CD4-positive, alpha-beta T cell treated with Interleukin-4 for 4 hours (primary cell): Measurements from ENCODE around the gene CFD.
"Not testable (repeated sequence)": the region's sequence is repeated elsewhere in the genome, so short reads cannot be mapped to it uniquely, and the experiment has no call there.

Experiments
- DNase-seq: peaks from one replicate; pipeline ENCODE4 v3.0.0-alpha.2; 2020

The CFD gene

DNA sequence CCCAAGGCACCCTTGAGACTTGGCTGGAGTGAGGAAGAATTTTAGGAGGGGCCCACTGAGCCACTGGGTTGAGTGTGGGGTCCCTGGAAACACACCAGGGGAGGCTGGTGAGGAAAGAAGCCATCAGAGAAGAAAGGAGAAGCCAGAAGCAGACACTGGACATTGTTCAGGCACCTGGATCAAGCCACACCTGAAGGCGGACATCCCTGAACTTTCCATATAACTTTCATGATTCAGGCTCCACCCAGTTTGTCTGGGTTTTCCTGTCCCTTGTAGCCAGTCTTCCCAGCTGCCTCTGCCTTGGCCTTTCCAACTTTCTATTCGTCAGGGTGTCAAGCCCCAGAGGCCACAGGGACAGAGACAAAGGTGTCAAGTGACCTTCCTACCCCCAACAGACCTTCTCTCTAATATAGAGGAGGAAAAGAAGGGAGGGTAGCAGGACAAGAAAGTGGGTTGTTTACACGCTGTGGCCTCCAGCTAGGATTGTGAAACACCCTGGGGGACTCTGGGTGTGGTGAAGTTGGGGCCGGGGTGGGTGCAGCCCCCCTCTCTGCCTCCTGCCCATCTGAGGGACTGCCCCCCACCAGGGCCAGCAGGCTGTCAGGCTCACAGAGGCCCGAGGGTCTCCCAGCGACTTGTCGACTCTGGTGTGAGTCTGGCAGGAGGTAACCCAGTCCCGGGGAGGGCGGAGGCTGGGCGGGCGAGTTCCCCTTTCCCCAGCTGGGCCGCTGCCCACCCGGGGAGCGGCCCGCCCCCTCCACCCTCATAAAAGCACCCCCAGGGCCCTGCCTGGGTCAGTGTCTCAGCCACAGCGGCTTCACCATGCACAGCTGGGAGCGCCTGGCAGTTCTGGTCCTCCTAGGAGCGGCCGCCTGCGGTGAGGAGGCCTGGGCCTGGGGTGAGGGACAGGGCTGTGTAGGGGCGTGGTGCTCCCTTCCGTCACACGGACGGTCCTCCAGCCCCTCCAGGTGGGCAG is at the start of gene CFD:
TSS of gene CFD (plus strand) at position 797 of the 976 bp plus-strand sequence. CDS start at position 823, 26 bp downstream.
- no peak for DNase-seq

DNA sequence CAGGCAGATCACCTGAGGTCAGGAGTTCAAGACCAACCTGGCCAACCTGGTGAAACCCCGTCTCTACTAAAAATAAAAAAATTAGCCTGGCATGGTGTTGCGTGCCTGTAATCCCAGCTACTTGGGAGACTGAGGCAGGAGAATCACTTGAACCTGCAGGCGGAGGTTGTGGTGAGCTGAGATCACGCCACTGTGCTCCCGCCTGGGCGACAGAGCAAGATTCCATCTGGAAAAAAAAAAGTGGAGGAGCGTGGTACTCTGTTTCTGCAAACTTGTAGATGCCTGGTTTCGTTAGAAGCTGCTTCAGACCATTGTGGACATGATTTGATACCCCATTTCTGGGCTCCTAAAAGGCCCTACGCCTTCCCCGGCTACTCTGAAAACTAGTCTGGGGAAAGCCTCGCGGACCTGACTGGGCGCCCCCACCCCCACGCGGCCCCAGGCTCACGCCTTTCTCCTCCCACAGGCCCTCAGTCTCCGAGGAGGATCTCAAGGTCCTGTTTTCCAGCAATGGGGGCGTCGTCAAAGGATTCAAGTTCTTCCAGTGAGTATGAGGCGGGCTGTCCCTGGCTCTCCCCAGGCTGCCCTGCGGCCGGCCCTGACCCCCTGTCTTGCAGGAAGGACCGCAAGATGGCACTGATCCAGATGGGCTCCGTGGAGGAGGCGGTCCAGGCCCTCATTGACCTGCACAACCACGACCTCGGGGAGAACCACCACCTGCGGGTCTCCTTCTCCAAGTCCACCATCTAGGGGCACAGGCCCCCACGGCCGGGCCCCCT is 49.2 kb upstream of the CFD start:
- DNase-seq: no peak

DNA sequence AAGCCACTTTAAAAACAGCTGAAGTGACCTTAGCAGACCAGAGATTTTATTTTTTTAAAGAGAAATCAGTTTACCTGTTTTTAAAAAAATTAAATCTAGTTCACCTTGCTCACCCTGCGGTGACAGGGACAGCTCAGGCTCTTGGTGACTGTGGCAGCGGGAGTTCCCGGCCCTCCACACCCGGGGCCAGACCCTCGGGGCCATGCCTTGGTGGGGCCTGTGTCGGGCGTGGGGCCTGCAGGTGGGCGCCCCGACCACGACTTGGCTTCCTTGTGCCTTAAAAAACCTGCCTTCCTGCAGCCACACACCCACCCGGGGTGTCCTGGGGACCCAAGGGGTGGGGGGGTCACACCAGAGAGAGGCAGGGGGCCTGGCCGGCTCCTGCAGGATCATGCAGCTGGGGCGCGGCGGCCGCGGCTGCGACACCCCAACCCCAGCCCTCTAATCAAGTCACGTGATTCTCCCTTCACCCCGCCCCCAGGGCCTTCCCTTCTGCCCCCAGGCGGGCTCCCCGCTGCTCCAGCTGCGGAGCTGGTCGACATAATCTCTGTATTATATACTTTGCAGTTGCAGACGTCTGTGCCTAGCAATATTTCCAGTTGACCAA is 48.5 kb upstream of the CFD start:
- DNase-seq: no peak

DNA sequence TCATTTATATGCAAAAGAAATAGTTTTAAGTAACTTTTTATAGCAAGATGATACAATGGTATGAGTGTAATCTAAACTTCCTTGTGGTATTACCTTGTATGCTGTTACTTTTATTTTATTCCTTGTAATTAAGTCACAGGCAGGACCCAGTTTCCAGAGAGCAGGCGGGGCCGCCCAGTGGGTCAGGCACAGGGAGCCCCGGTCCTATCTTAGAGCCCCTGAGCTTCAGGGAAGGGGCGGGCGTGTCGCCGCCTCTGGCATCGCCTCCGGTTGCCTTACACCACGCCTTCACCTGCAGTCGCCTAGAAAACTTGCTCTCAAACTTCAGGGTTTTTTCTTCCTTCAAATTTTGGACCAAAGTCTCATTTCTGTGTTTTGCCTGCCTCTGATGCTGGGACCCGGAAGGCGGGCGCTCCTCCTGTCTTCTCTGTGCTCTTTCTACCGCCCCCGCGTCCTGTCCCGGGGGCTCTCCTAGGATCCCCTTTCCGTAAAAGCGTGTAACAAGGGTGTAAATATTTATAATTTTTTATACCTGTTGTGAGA is 47.9 kb upstream of the CFD start:
- DNase-seq: no peak

DNA sequence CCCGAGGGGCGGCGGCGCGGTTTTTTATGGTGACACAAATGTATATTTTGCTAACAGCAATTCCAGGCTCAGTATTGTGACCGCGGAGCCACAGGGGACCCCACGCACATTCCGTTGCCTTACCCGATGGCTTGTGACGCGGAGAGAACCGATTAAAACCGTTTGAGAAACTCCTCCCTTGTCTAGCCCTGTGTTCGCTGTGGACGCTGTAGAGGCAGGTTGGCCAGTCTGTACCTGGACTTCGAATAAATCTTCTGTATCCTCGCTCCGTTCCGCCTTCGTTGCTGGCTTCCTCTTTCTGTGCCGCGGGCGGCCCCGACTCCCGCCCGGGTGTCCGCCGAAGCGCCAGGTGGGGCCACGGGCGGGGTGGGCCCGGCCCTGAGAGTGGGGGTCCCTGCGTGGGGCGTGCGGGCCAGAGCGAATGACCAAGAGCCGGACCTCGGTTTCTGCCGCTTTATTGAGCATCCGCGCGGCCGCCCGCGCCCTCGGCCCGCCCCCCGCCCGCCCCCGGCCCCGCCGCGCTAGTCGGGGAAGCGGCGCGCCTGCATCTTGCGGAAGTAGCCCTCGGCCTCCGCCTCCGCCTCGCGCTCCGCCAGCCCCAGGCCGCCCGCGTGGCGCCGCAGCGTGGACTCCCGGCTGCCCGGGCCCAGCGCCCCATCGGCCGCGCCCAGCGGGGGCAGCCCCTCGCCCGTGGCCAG is 47.3 kb upstream of the CFD start:
- DNase-seq: no peak

DNA sequence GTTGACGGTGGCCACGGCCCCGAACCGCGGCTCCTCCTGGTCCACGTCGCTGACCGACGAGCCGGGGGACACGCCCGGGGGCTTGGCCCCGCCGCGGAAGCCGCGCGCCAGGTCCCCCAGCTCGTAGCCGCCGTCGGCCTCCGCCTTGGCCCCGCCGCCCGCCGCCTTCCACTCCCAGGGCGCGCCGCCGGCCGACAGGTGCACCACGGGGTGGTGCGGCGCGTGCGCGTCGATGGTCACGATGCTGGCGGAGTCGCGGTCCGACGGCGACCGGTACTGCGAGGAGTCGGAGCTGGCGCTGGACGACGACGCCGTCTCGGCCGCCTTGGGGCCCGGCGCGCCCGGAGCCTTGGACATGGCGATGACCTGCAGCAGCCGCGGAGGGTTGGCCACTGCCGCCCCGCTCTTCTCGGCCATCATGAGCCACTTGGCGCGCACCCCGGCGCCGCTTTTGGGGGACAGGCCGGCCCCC is 46.7 kb upstream of the CFD start:
- DNase-seq: no peak

DNA sequence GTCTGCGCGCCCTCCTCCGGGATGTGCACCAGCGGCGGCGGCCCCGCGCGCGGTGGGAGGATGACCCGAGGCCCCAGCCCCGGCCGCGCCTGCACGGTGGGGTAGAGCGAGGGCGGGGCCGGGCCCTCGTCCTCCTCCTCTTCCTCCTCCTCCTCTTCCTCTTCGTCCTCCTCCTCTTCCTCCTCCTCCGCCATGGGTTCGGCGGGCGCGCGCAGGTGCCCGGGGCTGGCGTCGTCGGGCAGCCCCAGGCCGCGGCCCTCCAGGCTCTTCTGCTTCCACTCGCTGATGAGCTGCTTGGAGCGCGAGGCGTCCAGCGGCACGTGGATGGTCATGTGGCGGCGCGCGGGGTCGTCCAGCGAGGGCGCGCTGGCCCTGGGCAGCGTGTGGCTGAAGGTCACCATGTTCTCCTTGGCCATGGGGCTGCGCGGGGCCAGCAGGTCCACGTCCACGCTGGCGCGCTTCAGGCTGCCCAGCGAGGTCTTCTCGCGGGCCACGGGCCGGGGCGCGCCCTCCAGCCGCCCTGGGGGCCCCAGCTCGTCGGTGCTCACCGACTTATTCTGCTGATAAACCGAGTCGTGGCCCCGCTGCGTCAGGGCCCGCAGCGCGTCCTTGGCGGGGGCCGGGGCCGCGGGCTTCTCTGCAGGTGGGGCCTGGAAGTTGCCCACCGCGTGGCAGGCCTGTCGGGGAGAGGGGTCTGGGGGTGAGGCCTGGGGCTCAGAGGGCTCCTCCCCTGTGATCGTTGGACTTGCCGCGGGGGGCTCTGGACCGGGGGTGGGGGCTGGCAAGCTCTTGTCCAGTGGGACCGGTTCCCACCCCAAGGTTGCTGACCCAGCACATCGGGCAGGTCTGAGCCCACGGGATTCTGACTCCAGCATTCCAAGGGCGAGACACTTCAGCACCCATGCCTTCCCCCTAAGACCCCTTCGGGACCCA is 46.0 kb upstream of the CFD start:
- DNase-seq: no peak

DNA sequence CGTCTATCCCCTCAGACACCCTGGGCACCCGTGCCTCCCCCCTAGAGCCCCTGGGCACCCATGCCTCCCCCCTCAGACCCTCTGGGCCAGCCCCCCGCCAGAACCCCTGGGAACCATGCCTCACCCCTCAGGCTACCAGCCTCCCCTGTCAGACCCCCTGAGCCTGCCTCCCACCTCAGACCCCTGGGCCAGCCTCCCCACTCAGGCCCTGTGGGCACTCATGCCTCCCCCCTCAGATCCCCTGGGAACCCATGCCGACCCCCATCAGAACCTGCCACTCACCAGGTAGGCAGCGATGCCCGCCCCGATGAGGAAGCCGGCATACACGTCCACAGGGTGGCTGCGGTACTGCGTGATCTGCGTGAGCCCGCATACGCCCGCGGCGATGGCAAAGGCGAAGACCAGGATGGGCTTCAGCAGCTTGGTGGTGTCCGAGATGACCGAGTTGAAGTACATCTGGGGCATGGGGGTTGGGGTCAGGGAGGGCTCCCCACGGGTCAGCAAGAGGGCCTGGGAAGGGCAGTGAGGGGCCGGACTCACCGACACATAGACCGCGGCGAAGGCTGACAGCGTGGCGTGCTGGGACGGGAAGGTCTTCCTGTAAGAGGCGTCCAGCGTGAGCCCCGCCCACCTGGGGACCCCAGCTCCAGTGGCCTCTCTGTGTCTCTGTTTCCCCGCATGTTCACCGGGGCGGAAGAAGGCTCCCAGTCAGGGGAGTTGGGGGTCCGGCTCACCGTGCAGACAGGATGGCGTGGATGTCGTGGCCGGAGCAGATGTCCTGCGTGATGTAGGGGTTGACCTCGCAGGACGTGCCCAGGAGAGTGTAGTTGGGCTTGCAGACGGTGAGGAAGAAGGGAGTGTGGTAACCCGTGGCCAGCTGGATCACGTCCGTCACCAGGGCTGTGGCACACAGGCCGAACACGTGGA is 45.0 kb upstream of the CFD start:
- DNase-seq: no peak

DNA sequence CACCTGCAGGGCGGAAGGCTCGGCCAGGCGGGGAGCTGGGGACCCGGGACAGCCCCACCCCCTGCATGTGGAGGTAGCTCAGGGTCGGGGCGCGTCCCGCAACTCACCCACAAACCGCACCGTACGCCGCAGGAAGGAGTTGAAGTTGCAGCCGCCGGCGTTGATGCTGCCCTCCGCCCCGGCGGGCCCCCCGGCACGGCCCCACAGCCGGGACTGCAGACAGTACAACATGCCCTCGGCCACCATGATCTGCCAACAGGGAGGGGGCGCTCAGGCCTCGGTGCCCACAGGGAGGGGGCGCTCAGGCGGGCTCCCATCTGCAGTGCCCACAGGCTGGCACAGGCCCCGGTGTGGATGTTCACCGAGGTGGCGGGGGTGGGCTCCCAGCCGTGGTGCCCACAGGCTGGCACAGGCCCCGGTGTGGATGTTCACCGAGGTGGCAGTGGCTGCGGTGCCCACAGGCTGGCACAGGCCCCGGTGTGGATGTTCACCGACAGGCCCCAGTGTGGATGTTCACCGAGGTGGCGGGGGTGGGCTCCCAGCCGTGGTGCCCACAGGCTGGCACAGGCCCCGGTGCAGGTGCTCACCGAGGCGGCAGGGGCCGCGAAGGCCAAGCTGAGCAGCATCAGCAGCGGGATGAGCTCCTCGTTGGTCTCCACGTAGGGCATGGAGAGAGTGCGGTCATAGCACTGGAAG is 44.2 kb upstream of the CFD start:
- no peak for DNase-seq

DNA sequence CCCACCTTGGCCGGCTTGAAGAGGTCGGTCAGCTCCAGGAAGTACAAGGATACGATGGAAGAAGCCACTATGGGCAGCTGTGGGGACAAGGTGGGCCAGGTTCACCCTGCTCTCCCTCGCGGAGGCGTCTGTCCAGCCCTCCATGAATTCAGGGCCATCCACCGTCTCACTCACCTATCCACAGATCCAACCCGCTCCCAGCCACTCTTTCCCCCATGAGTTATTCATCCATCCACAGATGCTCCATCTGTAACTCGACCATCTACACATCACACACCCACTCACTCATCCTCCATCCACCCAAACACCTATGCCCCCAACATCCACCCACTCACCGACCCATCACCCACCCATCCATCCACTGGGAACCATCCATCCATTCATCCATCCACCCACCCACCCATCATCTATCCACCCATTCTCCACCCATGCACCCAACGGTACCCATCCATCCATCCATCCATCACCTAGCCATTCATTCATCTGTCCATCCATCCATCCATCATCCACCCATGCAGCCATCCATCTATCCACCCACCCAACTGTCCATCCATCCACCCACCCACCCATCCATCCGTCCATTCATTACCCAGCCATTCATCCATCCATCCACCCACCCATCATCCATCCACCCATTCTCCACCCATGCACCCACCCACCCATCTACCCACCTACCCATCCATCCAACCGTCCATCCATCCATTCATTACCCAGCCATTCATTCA is 43.5 kb upstream of the CFD start:
- DNase-seq: no peak

DNA sequence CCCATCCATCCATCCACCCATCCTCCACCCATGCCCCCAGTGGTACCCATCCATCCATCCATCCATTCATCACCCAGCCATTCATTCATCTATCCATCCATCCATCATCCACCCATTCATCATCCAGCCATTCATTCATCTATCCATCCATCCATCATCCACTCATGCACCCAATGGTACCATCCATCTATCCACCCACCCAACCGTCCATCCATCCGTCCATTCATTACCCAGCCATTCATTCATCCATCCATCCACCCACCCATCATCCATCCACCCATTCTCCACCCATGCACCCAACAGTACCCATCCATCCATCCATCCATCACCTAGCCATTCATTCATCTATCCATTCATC is 43.0 kb upstream of the CFD start:
- no peak for DNase-seq

DNA sequence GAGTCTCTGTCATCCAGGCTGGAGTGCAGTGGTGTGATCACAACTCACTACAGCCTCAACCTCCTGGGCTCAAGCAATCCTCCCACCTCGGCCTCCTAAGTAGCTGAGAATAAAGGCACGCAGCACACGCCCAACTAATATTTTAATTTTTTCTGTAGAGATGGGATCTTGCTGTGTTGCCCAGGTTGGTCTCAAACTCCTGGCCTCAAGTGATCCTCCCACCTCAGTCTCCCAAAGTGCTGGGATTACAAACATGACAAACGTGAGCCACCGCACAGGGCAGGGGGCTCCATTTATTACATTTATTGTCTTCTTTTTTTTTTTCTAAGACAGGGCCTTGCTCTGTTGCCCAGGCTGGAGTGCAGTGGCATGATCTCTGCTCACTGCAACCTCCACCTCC is 39.3 kb upstream of the CFD start:
- not testable (repeated sequence) for DNase-seq

DNA sequence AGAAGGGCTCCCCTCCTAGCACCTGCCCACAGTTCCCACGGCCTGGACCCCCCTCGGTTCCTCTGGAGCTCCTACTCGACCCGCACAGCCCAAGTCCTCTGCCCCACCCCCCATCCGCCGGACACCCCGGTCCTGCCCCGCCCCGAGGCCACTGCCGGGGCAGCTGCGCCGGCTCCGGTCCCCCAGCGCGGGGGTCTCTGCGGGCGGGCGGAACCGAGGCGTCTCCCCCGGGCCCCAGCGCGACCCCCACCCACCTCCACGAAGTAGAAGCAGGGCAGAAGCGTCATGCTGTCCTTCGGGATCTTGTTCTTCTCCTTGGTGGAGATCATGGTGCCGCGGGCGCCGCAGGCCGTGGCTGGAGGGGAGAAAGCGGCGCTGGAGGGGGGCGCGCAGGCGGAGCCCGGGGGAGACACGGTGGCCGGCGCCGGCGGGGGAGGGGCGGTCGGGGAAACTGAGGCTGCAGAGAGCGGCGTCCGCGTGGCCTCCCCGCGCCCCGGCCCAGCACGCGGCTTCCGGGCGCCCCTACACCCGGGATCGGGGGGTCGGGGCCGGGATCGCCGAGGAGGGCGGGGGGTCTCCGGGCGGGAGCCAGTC is 38.1 kb upstream of the CFD start:
- DNase-seq: no peak

DNA sequence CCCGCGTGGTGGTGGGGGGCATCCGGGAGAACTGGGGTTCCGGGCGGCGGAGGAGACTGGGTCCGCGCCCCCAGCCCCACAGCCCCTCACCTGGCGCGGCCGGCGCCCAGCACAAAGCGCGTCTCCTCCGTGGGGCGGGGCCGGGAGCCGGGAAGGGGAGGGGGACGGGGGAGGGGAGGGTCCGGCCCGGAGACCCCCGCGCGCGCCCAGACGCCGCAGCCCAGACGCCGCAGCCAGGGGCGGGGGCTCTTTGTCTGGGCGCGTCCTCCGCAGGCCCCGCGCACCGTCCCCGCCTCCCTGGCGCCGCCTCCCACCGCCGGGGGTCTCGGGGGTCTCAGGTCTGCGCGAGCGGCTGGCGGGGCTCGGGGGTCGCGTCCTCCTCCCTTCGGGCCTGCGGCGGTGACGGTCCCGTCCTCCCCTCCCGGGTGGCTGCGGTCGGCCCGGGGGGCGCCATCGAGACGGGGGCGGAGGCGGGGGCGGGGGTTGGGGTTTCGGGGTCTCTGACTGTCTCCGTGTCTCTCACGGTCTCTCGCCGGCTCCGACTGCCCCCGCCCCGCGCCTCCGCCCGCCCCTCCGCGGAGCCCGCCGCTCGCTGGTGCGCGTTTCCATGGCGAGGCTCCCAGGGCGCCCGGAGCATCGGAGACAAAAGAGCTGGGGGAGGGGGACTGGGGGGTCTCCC is 37.5 kb upstream of the CFD start, which contains the start of gene PLPPR3:
TSS of gene PLPPR3 (minus strand) at position 131 of the 679 bp plus-strand sequence. CDS start 396 bp downstream, outside the sequence.
- no peak for DNase-seq

DNA sequence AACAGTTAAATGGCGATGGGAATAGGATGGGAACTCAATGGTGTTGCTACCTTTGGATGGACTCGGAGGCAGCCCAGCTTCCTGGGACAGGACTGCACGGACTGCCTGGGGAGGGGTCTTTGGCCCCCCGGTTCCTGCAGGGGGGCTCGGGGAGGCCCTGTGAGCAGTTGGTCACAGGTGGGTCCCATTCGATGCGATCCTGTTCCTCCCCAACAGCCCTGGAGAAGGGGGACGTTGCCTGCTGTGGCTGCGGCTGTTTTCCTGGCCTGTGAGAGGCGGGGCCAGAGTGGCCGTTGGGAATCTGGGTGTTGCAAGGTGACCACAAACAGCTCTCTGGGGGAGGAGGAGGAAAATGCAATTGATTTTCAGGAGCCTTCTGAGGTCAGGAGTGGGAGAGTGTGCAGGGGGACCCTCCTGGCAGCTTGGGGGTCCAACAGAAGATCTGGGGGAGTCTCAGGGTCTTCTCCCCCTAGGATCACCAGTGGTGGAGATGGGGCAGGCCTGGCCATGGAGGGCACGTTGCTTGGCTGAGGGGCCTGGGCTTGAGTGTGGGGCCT is 35.8 kb upstream of the CFD start:
- DNase-seq: no peak

DNA sequence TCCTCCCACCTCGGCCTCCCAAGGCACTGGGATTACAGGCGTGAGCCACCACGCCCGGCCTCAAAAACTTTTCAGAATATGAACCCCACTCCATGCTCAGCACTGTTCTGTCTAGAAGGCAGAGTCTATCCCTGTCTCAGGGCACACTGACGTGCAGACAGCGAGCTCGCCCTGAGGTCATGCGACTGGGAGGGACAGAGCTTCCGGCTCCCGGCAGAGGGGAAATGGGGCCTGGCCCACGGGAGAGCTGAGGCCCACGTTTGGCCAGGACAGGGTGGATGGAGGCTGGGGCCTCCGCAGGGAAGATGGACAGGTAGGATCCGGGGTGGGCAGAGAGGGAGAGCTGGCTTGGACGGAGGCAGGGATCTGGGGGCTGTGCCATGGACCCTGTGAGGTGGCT is 34.6 kb upstream of the CFD start:
- no peak for DNase-seq

DNA sequence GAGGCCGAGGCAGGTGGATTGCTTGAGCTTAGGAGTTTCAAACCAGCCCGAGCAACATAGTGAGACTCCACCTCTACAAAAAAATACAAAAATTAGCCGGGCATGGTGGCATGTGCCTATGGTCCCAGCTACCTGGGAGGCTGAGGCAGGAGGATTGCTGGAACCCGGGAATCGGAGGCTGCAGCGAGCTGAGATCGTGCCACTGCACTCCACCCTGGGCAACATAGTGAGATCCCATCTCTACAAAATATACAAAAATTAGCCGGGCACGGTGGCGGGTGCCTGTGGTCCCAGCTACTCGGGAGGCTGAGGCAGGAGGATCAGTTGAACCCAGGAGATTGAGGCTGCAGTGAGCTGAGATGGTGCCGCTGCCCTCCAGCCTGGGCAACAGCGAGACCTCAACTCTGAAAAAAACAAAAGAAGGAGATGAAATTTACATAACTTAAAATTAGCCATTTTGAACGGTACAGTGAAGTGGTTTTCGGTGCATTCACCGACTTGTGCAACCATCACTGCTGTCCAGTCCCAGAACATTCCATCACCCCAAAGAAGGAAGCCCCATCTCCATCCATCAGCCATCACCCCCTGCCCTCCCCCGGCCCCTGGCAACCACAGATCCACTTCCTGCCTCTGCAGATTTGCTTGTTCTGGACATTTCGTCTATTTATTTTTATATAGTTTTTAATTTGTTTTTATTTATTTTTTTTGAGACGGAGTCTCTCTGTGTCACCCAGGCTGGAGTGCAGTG is 33.4 kb upstream of the CFD start:
- DNase-seq: no peak
